Muscle of leg (tissue), 11 donors: ENCODE measurements around the gene DNLZ. TPM values are rescaled to one million over a fixed set of nuclear protein-coding genes. Genes with fewer than 3 reads are reported as not detected.

Experiments used
- DNase-seq: peaks from one replicate; pipeline ENCODE4 v3.0.0; 2013
- H3K27ac ChIP-seq: one replicate; pipeline ENCODE4 v1.5.1; 2013; ENCODE audit warnings: mild to moderate bottlenecking, low read length, control low read depth
- H3K27me3 ChIP-seq: one replicate; pipeline ENCODE4 v1.6.1; 2013; ENCODE audit warnings: low read length; ENCODE audit not compliant: control insufficient read depth, insufficient read depth
- H3K36me3 ChIP-seq: one replicate; pipeline ENCODE4 v1.6.1; 2013; ENCODE audit warnings: low read length; ENCODE audit not compliant: control insufficient read depth, insufficient read depth
- H3K4me1 ChIP-seq: one replicate; pipeline ENCODE4 v1.6.1; 2013; ENCODE audit warnings: low read length; ENCODE audit not compliant: control insufficient read depth, insufficient read depth
- H3K4me3 ChIP-seq: one replicate; pipeline ENCODE4 v1.5.1; 2013; ENCODE audit warnings: low read length, control low read depth
- H3K9me3 ChIP-seq: replicated peaks from 2 replicates; pipeline ENCODE4 v1.6.1; 2013; ENCODE audit warnings: low read depth, low read length; ENCODE audit not compliant: control insufficient read depth
- WGBS: methylation state at CpG from one replicate; pipeline ENCODE4 v1.1.5; 2013; ENCODE audit warnings: missing lambda C conversion rate; ENCODE audit not compliant: insufficient coverage; 5-methylcytosine and 5-hydroxymethylcytosine counted together
- polyA plus RNA-seq, 8 donors: library from polyadenylated mRNA; unstranded; fragments of 120-200 nt; gene quantifications; one replicate each; pipeline versions ENCODE4 v1.2.1 to v1.2.3, GENCODE V29; 2013; ENCODE audit warnings: inconsistent platforms in 1 of 8, low replicate concordance in 1 of 8; ENCODE audit not compliant: insufficient read length in 8 of 8, insufficient read depth in 1 of 8
- total RNA-seq: library from RNA; stranded (reverse); fragments of 120-200 nt; gene quantifications from one replicate; pipeline ENCODE4 v1.2.4, GENCODE V29; 2013

Gene DNLZ
- total and polyA plus RNA-seq, 9 donors, result 8.1 to 31.5 (median 10.4) TPM

DNA sequence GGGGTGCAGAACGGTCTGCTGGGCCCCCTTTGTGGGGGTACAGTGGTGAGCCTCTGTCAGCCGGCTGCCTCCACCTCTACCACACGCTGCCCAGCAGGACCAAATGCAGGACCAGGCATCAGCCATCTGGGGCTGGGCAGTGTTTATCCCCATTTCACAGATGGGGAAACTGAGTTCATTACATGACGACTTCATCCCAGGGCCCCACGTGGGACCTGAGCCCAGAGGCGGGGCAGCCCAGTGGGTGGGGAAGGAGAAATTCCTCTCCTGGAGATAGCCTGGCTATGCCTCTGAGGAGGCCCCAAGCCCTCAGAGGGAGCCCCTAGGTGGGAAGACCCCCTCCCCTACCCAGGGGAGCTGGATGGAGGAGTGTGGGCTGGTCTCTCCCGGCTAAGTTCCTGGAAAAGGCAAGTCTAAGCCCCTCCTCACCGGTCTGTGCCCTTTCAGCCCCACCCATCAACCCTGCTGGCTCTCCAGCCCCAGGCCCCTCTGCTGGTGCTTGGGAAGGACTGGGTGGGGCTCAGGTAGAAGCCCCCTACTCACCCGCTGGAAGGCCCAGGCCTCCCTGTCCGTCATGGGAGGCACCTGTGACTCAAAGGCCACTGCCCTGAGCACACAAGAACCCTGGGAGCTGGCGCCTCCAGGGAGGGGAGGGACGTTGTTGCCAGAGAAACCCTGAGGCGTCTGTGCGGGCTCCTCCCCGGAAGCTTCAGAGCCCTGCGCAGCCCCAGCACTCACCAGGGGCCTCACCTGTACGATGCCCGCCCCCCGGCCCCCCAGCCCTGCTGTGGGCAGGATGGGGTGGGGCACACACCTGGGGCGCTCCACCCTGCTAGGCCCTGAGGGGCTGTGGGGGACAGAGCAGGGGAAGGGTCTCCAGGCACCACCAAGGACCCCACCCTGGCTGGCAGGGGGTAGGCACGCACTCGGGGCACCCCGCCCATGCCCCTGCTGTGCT lies 52.2 kb downstream of the DNLZ start:
- Histone ChIP-seq H3K27ac (no peak overlapping the region), H3K4me3 (no peak overlapping the region), H3K9me3 (peaks cover 12% of the 10 kb centered on the region), H3K36me3 (no peaks in the 10 kb centered on the region), H3K4me1 (peaks cover 16% of the 10 kb centered on the region), H3K27me3 (no peaks in the 10 kb centered on the region)
- WGBS, result 46% methylated on average over 15 of the region's 23 CpGs
- DNase-seq, result no peak

GRCh38 chr9:136310273-136311030 lies 53.1 kb downstream of the DNLZ start:
- peaks cover 16% of the 10 kb centered on the region for H3K4me1 ChIP-seq
- no peak overlapping the region for H3K27ac ChIP-seq
- peaks cover 2% of the 10 kb centered on the region for H3K27me3 ChIP-seq
- WGBS, result 65% methylated on average over 22 of the region's 28 CpGs
- peaks cover 10% of the 10 kb centered on the region for H3K9me3 ChIP-seq
- no peaks in the 10 kb centered on the region for H3K36me3 ChIP-seq
- H3K4me3 ChIP-seq, result no peak overlapping the region
- no peak for DNase-seq

DNA sequence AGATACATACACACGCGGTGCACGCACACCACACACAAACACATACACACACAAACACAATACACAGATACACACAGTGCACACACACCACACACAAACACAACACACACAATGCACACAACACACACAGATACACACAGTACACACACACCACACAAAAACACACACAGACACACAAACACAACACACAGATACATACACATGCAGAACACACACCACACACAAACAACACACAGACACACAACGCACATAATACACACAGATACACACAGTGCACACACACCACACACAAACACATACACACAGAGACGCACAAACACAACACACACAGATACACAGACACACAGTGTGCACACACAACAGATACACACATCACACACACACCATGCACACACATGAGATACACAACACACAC lies 53.7 kb downstream of the DNLZ start:
- Histone ChIP-seq H3K4me1 (peaks cover 16% of the 10 kb centered on the region), H3K27ac (no peak overlapping the region), H3K9me3 (peaks cover 4% of the 10 kb centered on the region), H3K4me3 (no peak overlapping the region), H3K27me3 (peaks cover 2% of the 10 kb centered on the region), H3K36me3 (no peaks in the 10 kb centered on the region)
- DNase-seq, result no peak
- 98% methylated on average over 5 of the region's 5 CpGs for WGBS

Other genes starting within 250 kb of the DNLZ start
- 22.7 TPM for gene TMEM250, start 244.9 kb downstream of the DNLZ start, total RNA-seq
- 10 to 100 TPM; 19.7 to 27.9 (median 23.0) TPM for gene TMEM250, start 244.9 kb downstream of the DNLZ start, polyA plus RNA-seq
- gene LHX3, start 158.6 kb downstream of the DNLZ start, total RNA-seq, result not detected
- gene LHX3, start 158.6 kb downstream of the DNLZ start, polyA plus RNA-seq, result under 1 TPM in 1 of 8 donors, not detected in 7; 0.24 TPM
- 4.1 TPM for gene QSOX2, start 117.9 kb downstream of the DNLZ start, total RNA-seq
- gene QSOX2, start 117.9 kb downstream of the DNLZ start, polyA plus RNA-seq, result 10 to 100 TPM in 3 of 8 donors, 1 to 10 TPM in 5; 7.0 to 11.8 (median 8.7) TPM
- gene CCDC187, start 59.6 kb downstream of the DNLZ start, total RNA-seq, result 0.04 TPM
- under 1 TPM; 0.01 to 0.16 (median 0.08) TPM for gene CCDC187, start 59.6 kb downstream of the DNLZ start, polyA plus RNA-seq
- 25.1 TPM for gene GPSM1, start 36.2 kb downstream of the DNLZ start, total RNA-seq
- gene GPSM1, start 36.2 kb downstream of the DNLZ start, polyA plus RNA-seq, result 10 to 100 TPM; 22.8 to 36.0 (median 27.3) TPM
- 1.2 TPM for gene CARD9, start 9.9 kb upstream of the DNLZ start, total RNA-seq
- 1 to 10 TPM; 1.1 to 2.7 (median 1.5) TPM for gene CARD9, start 9.9 kb upstream of the DNLZ start, polyA plus RNA-seq
- 3.1 TPM for gene SNAPC4, start 36.4 kb upstream of the DNLZ start, total RNA-seq
- 1 to 10 TPM; 4.9 to 7.1 (median 6.2) TPM for gene SNAPC4, start 36.4 kb upstream of the DNLZ start, polyA plus RNA-seq
- gene ENTR1, start 46.9 kb upstream of the DNLZ start, total RNA-seq, result 20.9 TPM
- gene ENTR1, start 46.9 kb upstream of the DNLZ start, polyA plus RNA-seq, result 10 to 100 TPM; 28.9 to 35.0 (median 32.6) TPM
- 24.6 TPM for gene PMPCA, start 46.9 kb upstream of the DNLZ start, total RNA-seq
- 10 to 100 TPM; 33.4 to 49.9 (median 41.3) TPM for gene PMPCA, start 46.9 kb upstream of the DNLZ start, polyA plus RNA-seq
- 5.9 TPM for gene INPP5E, start 76.1 kb upstream of the DNLZ start, total RNA-seq
- 10 to 100 TPM in 5 of 8 donors, 1 to 10 TPM in 3; 8.9 to 14.4 (median 11.0) TPM for gene INPP5E, start 76.1 kb upstream of the DNLZ start, polyA plus RNA-seq
- 17.9 TPM for gene SEC16A, start 119.3 kb upstream of the DNLZ start, total RNA-seq
- gene SEC16A, start 119.3 kb upstream of the DNLZ start, polyA plus RNA-seq, result 10 to 100 TPM; 34.9 to 52.7 (median 38.3) TPM
- 16.7 TPM for gene NOTCH1, start 182.3 kb upstream of the DNLZ start, total RNA-seq
- 10 to 100 TPM; 18.5 to 39.5 (median 27.9) TPM for gene NOTCH1, start 182.3 kb upstream of the DNLZ start, polyA plus RNA-seq